Activated naive CD4-positive, alpha-beta T cell treated with anti-CD3 and anti-CD28 coated beads, Interleukin-2, amount 50 U/mL, for 24 hours (primary cell): ENCODE data around the gene CTNND2.

ENCODE experiments used
- H3K27ac Mint-ChIP-seq: one replicate; pipeline ENCODE4 v1.8.0; 2021; ENCODE audit warnings: mild to moderate bottlenecking, mixed read lengths
- H3K27me3 Mint-ChIP-seq: one replicate; pipeline ENCODE4 v1.8.0; 2021; ENCODE audit warnings: mixed read lengths
- H3K36me3 Mint-ChIP-seq: one replicate; pipeline ENCODE4 v1.8.0; 2021; ENCODE audit warnings: mixed read lengths
- H3K4me1 Mint-ChIP-seq: one replicate; pipeline ENCODE4 v1.8.0; 2021; ENCODE audit warnings: mixed read lengths
- H3K4me3 Mint-ChIP-seq: one replicate; pipeline ENCODE4 v1.8.0; 2021; ENCODE audit warnings: mild to moderate bottlenecking, mixed read lengths
- H3K9me3 Mint-ChIP-seq: one replicate; pipeline ENCODE4 v1.8.0; 2021; ENCODE audit warnings: mixed read lengths

CTNND2 gene

GRCh38 chr5:10941900-10942299 lies 962.3 kb downstream of the CTNND2 start:
- Mint-ChIP-seq H3K36me3 (no peaks in the 10 kb centered on the region), H3K27me3 (peaks cover 4% of the 10 kb centered on the region), H3K4me1 (no peaks in the 10 kb centered on the region), H3K4me3 (no peak overlapping the region), H3K9me3 (no peaks in the 10 kb centered on the region), H3K27ac (no peak overlapping the region)

GRCh38 chr5:10936081-10936855 lies 968.0 kb downstream of the CTNND2 start:
- Mint-ChIP-seq H3K36me3 (no peaks in the 10 kb centered on the region), H3K4me3 (no peak overlapping the region), H3K27ac (no peak overlapping the region)

GRCh38 chr5:10935536-10935935 lies 968.7 kb downstream of the CTNND2 start:
- no peaks in the 10 kb centered on the region for H3K4me1 Mint-ChIP-seq
- peaks cover 8% of the 10 kb centered on the region for H3K27me3 Mint-ChIP-seq
- no peaks in the 10 kb centered on the region for H3K36me3 Mint-ChIP-seq
- no peak overlapping the region for H3K4me3 Mint-ChIP-seq
- H3K9me3 Mint-ChIP-seq, result no peaks in the 10 kb centered on the region
- H3K27ac Mint-ChIP-seq, result no peak overlapping the region

More at GRCh38 chr5:10936081-10936855, 968.0 kb downstream of the CTNND2 start:
- H3K9me3 Mint-ChIP-seq, result no peaks in the 10 kb centered on the region
- no peaks in the 10 kb centered on the region for H3K4me1 Mint-ChIP-seq
- peaks cover 8% of the 10 kb centered on the region for H3K27me3 Mint-ChIP-seq

- Mint-ChIP-seq H3K27ac (no peak overlapping the region), H3K4me3 (no peak overlapping the region), H3K9me3 (peaks cover 2% of the 10 kb centered on the region), H3K4me1 (no peaks in the 10 kb centered on the region), H3K36me3 (no peaks in the 10 kb centered on the region), H3K27me3 (peaks cover 8% of the 10 kb centered on the region)
These were observed 969.4 kb downstream of the CTNND2 start for GRCh38 chr5:10934783-10935355.

GRCh38 chr5:10933121-10933520 lies 971.1 kb downstream of the CTNND2 start:
- no peak overlapping the region for H3K4me3 Mint-ChIP-seq
- no peak overlapping the region for H3K27ac Mint-ChIP-seq
- peaks cover 8% of the 10 kb centered on the region for H3K27me3 Mint-ChIP-seq
- H3K9me3 Mint-ChIP-seq, result peaks cover 9% of the 10 kb centered on the region
- no peaks in the 10 kb centered on the region for H3K36me3 Mint-ChIP-seq
- no peaks in the 10 kb centered on the region for H3K4me1 Mint-ChIP-seq

GRCh38 chr5:10932426-10932825 lies 971.8 kb downstream of the CTNND2 start:
- H3K4me3 Mint-ChIP-seq, result no peak overlapping the region
- no peak overlapping the region for H3K27ac Mint-ChIP-seq
- H3K27me3 Mint-ChIP-seq, result peaks cover 8% of the 10 kb centered on the region
- H3K9me3 Mint-ChIP-seq, result peaks cover 9% of the 10 kb centered on the region
- H3K36me3 Mint-ChIP-seq, result no peaks in the 10 kb centered on the region
- H3K4me1 Mint-ChIP-seq, result no peaks in the 10 kb centered on the region

GRCh38 chr5:10927608-10928007 lies 976.6 kb downstream of the CTNND2 start:
- no peaks in the 10 kb centered on the region for H3K36me3 Mint-ChIP-seq
- H3K9me3 Mint-ChIP-seq, result peaks cover 9% of the 10 kb centered on the region

GRCh38 chr5:10923310-10923709 lies 980.9 kb downstream of the CTNND2 start:
- no peak overlapping the region for H3K27ac Mint-ChIP-seq
- no peaks in the 10 kb centered on the region for H3K9me3 Mint-ChIP-seq
- no peaks in the 10 kb centered on the region for H3K4me1 Mint-ChIP-seq
- H3K4me3 Mint-ChIP-seq, result no peak overlapping the region
- peaks cover 3% of the 10 kb centered on the region for H3K27me3 Mint-ChIP-seq
- H3K36me3 Mint-ChIP-seq, result no peaks in the 10 kb centered on the region

More at GRCh38 chr5:10927608-10928007, 976.6 kb downstream of the CTNND2 start:
- no peaks in the 10 kb centered on the region for H3K4me1 Mint-ChIP-seq
- H3K27me3 Mint-ChIP-seq, result peaks cover 3% of the 10 kb centered on the region
- no peak overlapping the region for H3K27ac Mint-ChIP-seq
- no peak overlapping the region for H3K4me3 Mint-ChIP-seq
